Neuron (in vitro differentiated cells): ENCODE data around the gene GDE1.

ENCODE experiments used
- H2AFZ ChIP-seq: one replicate; pipeline ENCODE4 v1.6.1; 2013; ENCODE audit warnings: low read depth, mild to moderate bottlenecking, inconsistent platforms, low read length, moderate library complexity
- H3K27me3 ChIP-seq: one replicate; pipeline ENCODE4 v1.6.1; 2013; ENCODE audit warnings: low read length; ENCODE audit not compliant: insufficient read depth
- H3K36me3 ChIP-seq: one replicate; pipeline ENCODE4 v1.6.1; 2013; ENCODE audit warnings: low read length; ENCODE audit not compliant: insufficient read depth
- H3K4me1 ChIP-seq: one replicate; pipeline ENCODE4 v1.6.1; 2013; ENCODE audit warnings: low read length; ENCODE audit not compliant: insufficient read depth
- H3K4me3 ChIP-seq: 2 replicates; pipeline ENCODE4 v1.5.1; 2013; ENCODE audit warnings: mild to moderate bottlenecking, low read length, moderate library complexity
- H3K9me3 ChIP-seq: one replicate; pipeline ENCODE4 v1.6.1; 2013; ENCODE audit warnings: low read length

Gene GDE1

DNA sequence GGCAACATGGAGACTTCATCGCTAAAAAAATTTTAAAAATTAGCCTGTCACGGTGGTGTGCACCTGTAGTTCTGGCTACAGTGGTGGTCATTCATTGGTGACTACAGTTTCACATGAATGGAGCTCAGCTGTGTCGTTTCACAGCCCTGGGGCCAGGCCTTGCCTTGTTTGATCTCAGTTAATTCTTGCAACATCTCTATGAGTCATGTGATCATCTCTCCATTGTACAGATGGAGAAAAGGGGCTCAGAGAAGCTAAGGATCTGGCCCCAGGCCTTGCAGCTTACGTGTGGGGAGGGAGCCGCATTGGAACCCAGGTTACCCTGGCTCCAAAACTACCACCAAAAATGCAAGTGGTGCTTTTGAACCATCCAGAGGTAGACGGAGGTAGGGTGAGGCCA, 49.4 kb downstream of the GDE1 start:
- Histone ChIP-seq H3K36me3 (no peaks in the 10 kb centered on the region), H3K4me3 (no peak overlapping the region), H3K4me1 (no peaks in the 10 kb centered on the region), H3K27me3 (no peaks in the 10 kb centered on the region), H2AFZ (no peak overlapping the region), H3K9me3 (no peaks in the 10 kb centered on the region)

DNA sequence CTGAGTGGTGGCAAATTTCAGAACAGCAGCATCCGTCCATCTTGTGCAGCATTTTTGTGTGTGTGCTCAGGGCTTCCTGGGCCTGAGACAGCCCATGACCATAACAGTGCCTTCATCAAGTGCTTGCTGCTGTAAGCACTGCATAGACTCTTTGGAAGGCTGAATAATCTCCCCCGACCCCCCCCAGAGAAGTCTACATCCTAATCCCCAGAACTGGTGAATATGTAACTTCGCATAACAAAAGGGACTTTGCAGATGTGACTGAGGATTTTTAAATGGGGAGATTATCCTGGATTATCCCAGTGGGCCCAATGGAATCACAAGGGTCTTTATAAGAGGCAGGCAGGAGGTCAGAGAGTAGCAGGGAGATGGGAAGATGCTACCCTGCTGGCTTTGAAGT, 53.6 kb downstream of the GDE1 start:
- no peaks in the 10 kb centered on the region for H3K27me3 ChIP-seq

DNA sequence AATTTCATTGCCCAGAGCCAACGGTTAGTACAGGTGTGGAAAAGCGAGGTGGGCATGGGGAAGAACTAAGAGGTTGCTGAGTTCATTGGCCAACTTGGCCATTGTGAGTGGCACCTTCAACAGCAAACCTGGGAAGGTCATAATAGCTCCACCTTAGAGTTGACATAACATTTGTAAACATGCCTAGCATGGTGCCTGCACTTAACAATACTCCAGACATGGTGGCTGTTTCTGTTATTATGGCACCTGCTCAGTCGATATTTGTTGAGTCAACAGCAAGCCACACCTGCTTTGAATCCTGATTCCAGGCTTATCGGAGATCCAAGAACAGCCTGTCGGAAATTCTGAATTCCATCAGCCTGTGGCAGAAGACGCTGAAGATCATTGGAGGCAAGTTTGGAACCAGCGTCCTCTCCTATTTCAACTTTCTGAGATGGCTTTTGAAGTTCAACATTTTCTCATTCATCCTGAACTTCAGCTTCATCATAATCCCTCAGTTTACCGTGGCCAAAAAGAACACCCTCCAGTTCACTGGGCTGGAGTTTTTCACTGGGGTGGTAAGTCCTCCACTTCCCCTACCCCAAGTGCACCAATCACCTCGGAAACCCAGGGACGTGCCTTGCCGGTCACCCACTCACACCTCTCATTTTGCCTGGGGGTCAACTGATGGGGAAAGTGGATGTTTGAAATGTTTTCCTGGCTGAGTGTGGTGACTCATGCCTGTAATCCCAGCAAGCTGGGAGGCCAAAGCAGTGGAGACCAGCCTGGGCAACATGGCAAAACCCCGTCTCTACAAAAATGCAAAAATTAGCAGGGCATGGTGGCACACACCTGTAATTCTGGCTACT, 58.2 kb downstream of the GDE1 start:
- no peak overlapping the region for H3K4me3 ChIP-seq
- no peaks in the 10 kb centered on the region for H3K9me3 ChIP-seq
- no peaks in the 10 kb centered on the region for H3K36me3 ChIP-seq
- H3K27me3 ChIP-seq = no peaks in the 10 kb centered on the region
- H2AFZ ChIP-seq = no peak overlapping the region
- no peaks in the 10 kb centered on the region for H3K4me1 ChIP-seq

More for the DNA sequence above, 53.6 kb downstream of the GDE1 start:
- no peaks in the 10 kb centered on the region for H3K36me3 ChIP-seq
- H2AFZ ChIP-seq = no peak overlapping the region
- no peaks in the 10 kb centered on the region for H3K9me3 ChIP-seq
- no peaks in the 10 kb centered on the region for H3K4me1 ChIP-seq
- H3K4me3 ChIP-seq = no peak overlapping the region

DNA sequence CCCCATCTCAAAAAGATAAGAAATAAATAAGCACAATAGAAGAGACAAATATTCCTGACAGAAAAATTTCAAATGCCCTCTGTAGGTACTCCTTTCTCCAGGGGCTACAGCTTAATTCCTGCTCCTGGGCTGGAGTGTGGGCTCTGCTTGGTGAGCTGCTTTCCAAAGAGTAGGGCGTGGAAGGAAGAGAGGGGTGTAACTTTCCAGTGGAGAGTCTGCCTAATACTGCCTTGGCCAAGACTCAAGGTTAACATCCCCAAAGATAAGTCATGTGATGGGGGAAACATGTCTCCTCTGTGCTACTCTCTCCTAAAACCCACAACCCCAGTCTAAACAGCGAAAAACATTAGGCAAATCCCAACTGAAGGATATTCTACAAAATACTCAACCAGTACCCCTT, 61.5 kb downstream of the GDE1 start:
- Histone ChIP-seq H3K4me3 (no peak overlapping the region), H3K9me3 (no peaks in the 10 kb centered on the region), H3K4me1 (no peaks in the 10 kb centered on the region), H3K36me3 (no peaks in the 10 kb centered on the region), H2AFZ (no peak overlapping the region), H3K27me3 (no peaks in the 10 kb centered on the region)

DNA sequence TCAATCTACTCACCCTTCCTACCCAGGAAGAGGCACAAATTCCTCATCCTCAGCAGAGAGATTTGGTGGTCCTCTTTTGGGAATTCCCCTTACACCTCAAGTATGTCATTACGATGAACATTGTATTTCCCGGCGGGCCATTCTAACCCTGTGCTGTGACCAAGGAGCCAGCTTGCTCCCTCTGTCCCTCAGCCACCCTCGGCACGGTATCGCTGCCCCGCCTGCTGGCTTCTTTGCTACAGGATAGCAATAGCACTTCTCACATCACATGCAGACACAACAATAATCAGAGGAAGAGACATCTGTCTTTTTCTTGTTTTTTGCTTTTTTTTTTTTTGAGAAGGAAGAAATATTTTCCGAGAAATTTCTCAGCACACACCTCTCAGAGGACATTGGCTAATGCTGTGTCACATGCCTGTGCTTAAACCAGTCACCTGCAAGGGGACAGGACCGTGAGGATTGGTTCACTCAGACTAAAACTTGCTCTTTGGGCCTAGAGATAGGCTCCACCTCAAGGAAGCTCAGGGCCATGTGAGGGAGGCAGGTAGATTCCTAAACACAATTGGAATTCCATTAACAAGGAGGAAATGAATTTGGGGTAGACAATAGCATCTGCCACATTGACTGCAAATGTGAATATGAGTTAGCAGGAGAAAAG, 63.0 kb downstream of the GDE1 start:
- Histone ChIP-seq H3K36me3 (no peaks in the 10 kb centered on the region), H3K4me1 (no peaks in the 10 kb centered on the region)

More for the DNA sequence above, 63.0 kb downstream of the GDE1 start:
- Histone ChIP-seq H3K9me3 (no peaks in the 10 kb centered on the region), H3K4me3 (no peak overlapping the region), H3K27me3 (no peaks in the 10 kb centered on the region), H2AFZ (no peak overlapping the region)
